HL-60/S4 (cell line): ENCODE data around the gene SLC16A11.

Experiments used
- in situ Hi-C: fragments of 300-500 bp; cut with MboI; formaldehyde crosslinking; loops from 2 replicates; pipeline ENCODE4 v1.14.3; 2022; ENCODE audit warnings: low sequenced_read_pairs

The SLC16A11 gene

GRCh38 chr17:7060165-7060891, 16.4 kb upstream of the SLC16A11 start:
- in situ Hi-C loops: no loop called here

- in situ Hi-C loops: no loop called here
Measured at GRCh38 chr17:7058831-7059447, 15.0 kb upstream of the SLC16A11 start.

GRCh38 chr17:7056386-7056785, 12.5 kb upstream of the SLC16A11 start:
- in situ Hi-C loops: no loop called here

GRCh38 chr17:7050583-7050982, 6.7 kb upstream of the SLC16A11 start:
- in situ Hi-C loops: loop anchor here (5.0 kb wide), 1 partner anchor 87 kb away; no protein-coding TSS in a partner anchor

- in situ Hi-C loops: loop anchor here (10.0 kb wide), 1 partner anchor 246 kb away; the partner anchor contains the start of gene YBX2
Measured at GRCh38 chr17:7048968-7049367, 5.1 kb upstream of the SLC16A11 start.

- in situ Hi-C loops: loop anchor here (10.0 kb wide), 1 partner anchor 247 kb away; the partner anchor contains the start of gene YBX2
Measured at GRCh38 chr17:7047566-7047965, 3.7 kb upstream of the SLC16A11 start.

GRCh38 chr17:7046725-7047397, 3.0 kb upstream of the SLC16A11 start:
- in situ Hi-C loops: loop anchor here (10.0 kb wide), 1 partner anchor 248 kb away; the partner anchor contains the start of gene YBX2

GRCh38 chr17:7046127-7046724, 2.3 kb upstream of the SLC16A11 start:
- in situ Hi-C loops: loop anchor here (10.0 kb wide), 1 partner anchor 249 kb away; the partner anchor contains the start of gene YBX2

- in situ Hi-C loops: loop anchor here (10.0 kb wide), 1 partner anchor 249 kb away; the partner anchor contains the start of gene YBX2
Measured at GRCh38 chr17:7045492-7046126, 1.7 kb upstream of the SLC16A11 start.

GRCh38 chr17:7043182-7043496, 753 bp downstream of the SLC16A11 start:
- in situ Hi-C loops: loop anchor here (10.0 kb wide), 1 partner anchor 252 kb away; the partner anchor contains the start of gene YBX2

GRCh38 chr17:7042501-7043181, 1.3 kb downstream of the SLC16A11 start:
- in situ Hi-C loops: loop anchor here (10.0 kb wide), 1 partner anchor 252 kb away; the partner anchor contains the start of gene YBX2

GRCh38 chr17:7041607-7042500, 2.0 kb downstream of the SLC16A11 start:
- in situ Hi-C loops: loop anchor here (10.0 kb wide), 1 partner anchor 253 kb away; the partner anchor contains the start of gene YBX2

GRCh38 chr17:7039832-7040231, 4.1 kb downstream of the SLC16A11 start:
- in situ Hi-C loops: loop anchor here (10.0 kb wide), 1 partner anchor 255 kb away; the partner anchor contains the start of gene YBX2

- in situ Hi-C loops: no loop called here
Measured at GRCh38 chr17:7038025-7038862, 5.6 kb downstream of the SLC16A11 start.

GRCh38 chr17:7035591-7036368, 8.1 kb downstream of the SLC16A11 start, which contains the start of gene SLC16A13:
TSS of gene SLC16A13 (plus strand) at chr17:7036015. CDS start at chr17:7036383, 368 bp downstream.
- in situ Hi-C loops: no loop called here

GRCh38 chr17:7034955-7035590, 8.8 kb downstream of the SLC16A11 start:
- in situ Hi-C loops: no loop called here

GRCh38 chr17:7029659-7030058, 14.2 kb downstream of the SLC16A11 start:
- in situ Hi-C loops: no loop called here
